Karpas-422 (cell line): Measurements from ENCODE around the gene NHERF2. TPM values are rescaled to one million over a fixed set of nuclear protein-coding genes. Genes with fewer than 3 reads are reported as not detected.

Experiments
- DNase-seq: peaks from one replicate; pipeline ENCODE4 v3.0.0-alpha.2; 2015
- H2AFZ ChIP-seq: fragments of 200-600 bp; sonication (generic); 2 replicates; pipeline ENCODE4 v1.6.1; 2014; ENCODE audit warnings: antibody characterized with exemption, low read length, mixed read lengths
- H3K27ac ChIP-seq: fragments of 200-600 bp; sonication (generic); 2 replicates; pipeline ENCODE4 v1.5.1; 2014; ENCODE audit warnings: mild to moderate bottlenecking, low read length, moderate library complexity
- H3K27me3 ChIP-seq: fragments of 200-600 bp; sonication (generic); 2 replicates; pipeline ENCODE4 v1.6.1; 2014; ENCODE audit warnings: low read length, mixed read lengths
- H3K36me3 ChIP-seq: fragments of 200-600 bp; sonication (generic); 2 replicates; pipeline ENCODE4 v1.6.1; 2014; ENCODE audit warnings: low read length, mixed read lengths; ENCODE audit not compliant: insufficient read depth
- H3K4me1 ChIP-seq: fragments of 200-600 bp; sonication (generic); 2 replicates; pipeline ENCODE4 v1.6.1; 2014; ENCODE audit warnings: mild to moderate bottlenecking, low read length, mixed read lengths
- H3K4me2 ChIP-seq: fragments of 200-600 bp; sonication (generic); 2 replicates; pipeline ENCODE4 v1.6.1; 2014; ENCODE audit warnings: low read length, low read depth, mild to moderate bottlenecking; ENCODE audit not compliant: poor library complexity, severe bottlenecking
- H3K4me3 ChIP-seq: fragments of 200-600 bp; sonication (generic); 2 replicates; pipeline ENCODE4 v1.5.1; 2014; ENCODE audit warnings: mild to moderate bottlenecking, antibody characterized with exemption, low read length, mixed read lengths
- H3K79me2 ChIP-seq: fragments of 200-600 bp; sonication (generic); 2 replicates; pipeline ENCODE4 v1.6.1; 2014; ENCODE audit warnings: mild to moderate bottlenecking, low read length, mixed read lengths
- H3K9ac ChIP-seq: fragments of 200-600 bp; sonication (generic); 2 replicates; pipeline ENCODE4 v1.6.0; 2014; ENCODE audit warnings: low read length
- H3K9me2 ChIP-seq: fragments of 200-600 bp; sonication (generic), shearing (Covaris generic); replicated peaks from 2 replicates; pipeline ENCODE4 v1.6.0; 2014; ENCODE audit warnings: mild to moderate bottlenecking, low read length, moderate library complexity; ENCODE audit not compliant: insufficient read depth
- H3K9me3 ChIP-seq: fragments of 300-700, 200-600 bp; sonication (generic); 2 replicates; pipeline ENCODE4 v1.6.1; 2014; ENCODE audit warnings: low read length, mixed read lengths
- H4K20me1 ChIP-seq: fragments of 200-600 bp; sonication (generic); 2 replicates; pipeline ENCODE4 v1.6.1; 2014; ENCODE audit warnings: mild to moderate bottlenecking, antibody characterized with exemption, low read length, low read depth; ENCODE audit not compliant: insufficient read depth
- total RNA-seq: library from RNA; depleted of rRNA; stranded (reverse); fragments of >200 nt; shearing (Covaris generic); gene quantifications from 2 replicates; pipeline ENCODE4 v1.2.3, GENCODE V29; 2014; ENCODE audit warnings: low replicate concordance

Gene NHERF2
- total RNA-seq, 1 experiment from 2014 or later, result not detected

- no peaks in the 10 kb centered on the region for H3K9me3 ChIP-seq
- H3K9me2 ChIP-seq, result no peaks in the 10 kb centered on the region
- no peaks in the 10 kb centered on the region; the same call in 1 of the 2 replicates for H3K36me3 ChIP-seq
- no peak overlapping the region for H3K4me2 ChIP-seq
- no peak overlapping the region for H3K9ac ChIP-seq
- H4K20me1 ChIP-seq, result no peaks in the 10 kb centered on the region
- peaks cover 21% of the 10 kb centered on the region for H3K4me1 ChIP-seq
- DNase-seq, result no peak
- no peak overlapping the region for H2AFZ ChIP-seq
- no peaks in the 10 kb centered on the region for H3K79me2 ChIP-seq
- H3K4me3 ChIP-seq, result no peak overlapping the region
- no peaks in the 10 kb centered on the region for H3K27me3 ChIP-seq
- no peak overlapping the region for H3K27ac ChIP-seq
Measured at GRCh38 chr16:1993731-1994131, 33.0 kb upstream of the NHERF2 start.

GRCh38 chr16:1997494-1998359 is 29.0 kb upstream of the NHERF2 start:
- no peak overlapping the region for H2AFZ ChIP-seq
- no peaks in the 10 kb centered on the region for H3K27me3 ChIP-seq
- peaks cover under 1% of the 10 kb centered on the region; the same call in 1 of the 2 replicates for H3K79me2 ChIP-seq
- H3K27ac ChIP-seq, result no peak overlapping the region
- H3K9me2 ChIP-seq, result no peaks in the 10 kb centered on the region
- H3K4me2 ChIP-seq, result no peak overlapping the region
- DNase-seq, result no peak
- no peak overlapping the region for H3K9ac ChIP-seq
- H3K36me3 ChIP-seq, result peaks cover 7% of the 10 kb centered on the region
- H3K9me3 ChIP-seq, result no peaks in the 10 kb centered on the region
- no peak overlapping the region for H3K4me3 ChIP-seq
- no peaks in the 10 kb centered on the region for H3K4me1 ChIP-seq
- peaks cover 10% of the 10 kb centered on the region; the same call in 1 of the 2 replicates for H4K20me1 ChIP-seq

- H3K9me3 ChIP-seq, result no peaks in the 10 kb centered on the region
- H3K9me2 ChIP-seq, result no peaks in the 10 kb centered on the region
- H3K4me3 ChIP-seq, result no peak overlapping the region
- no peak for DNase-seq
- H3K4me2 ChIP-seq, result no peak overlapping the region
- no peaks in the 10 kb centered on the region for H3K27me3 ChIP-seq
- peaks cover 11% of the 10 kb centered on the region for H3K36me3 ChIP-seq
- H2AFZ ChIP-seq, result no peak overlapping the region
- peaks cover 17% of the 10 kb centered on the region for H4K20me1 ChIP-seq
- H3K27ac ChIP-seq, result no peak overlapping the region
- no peaks in the 10 kb centered on the region for H3K4me1 ChIP-seq
- H3K79me2 ChIP-seq, result peaks cover 7% of the 10 kb centered on the region
- no peak overlapping the region for H3K9ac ChIP-seq
Measured at GRCh38 chr16:1998360-1998835, 28.3 kb upstream of the NHERF2 start.

- no peak for DNase-seq
- H3K9ac ChIP-seq, result no peak overlapping the region
- H4K20me1 ChIP-seq, result peaks cover 22% of the 10 kb centered on the region
- no peak overlapping the region for H3K4me3 ChIP-seq
- peaks cover 11% of the 10 kb centered on the region for H3K79me2 ChIP-seq
- peaks cover 14% of the 10 kb centered on the region for H3K36me3 ChIP-seq
- H3K4me1 ChIP-seq, result peaks cover 2% of the 10 kb centered on the region
- no peak overlapping the region for H3K4me2 ChIP-seq
- no peak overlapping the region for H3K27ac ChIP-seq
- no peak overlapping the region for H2AFZ ChIP-seq
- no peaks in the 10 kb centered on the region for H3K9me2 ChIP-seq
- H3K27me3 ChIP-seq, result no peaks in the 10 kb centered on the region
- H3K9me3 ChIP-seq, result no peaks in the 10 kb centered on the region
Measured at GRCh38 chr16:1998852-1999801, 27.6 kb upstream of the NHERF2 start.

- H4K20me1 ChIP-seq, result peaks cover 31% of the 10 kb centered on the region
- H3K4me3 ChIP-seq, result no peak overlapping the region
- no peak overlapping the region for H3K4me2 ChIP-seq
- peaks cover 9% of the 10 kb centered on the region for H3K4me1 ChIP-seq
- peaks cover 18% of the 10 kb centered on the region for H3K79me2 ChIP-seq
- H3K36me3 ChIP-seq, result peaks cover 14% of the 10 kb centered on the region
- no peak overlapping the region for H2AFZ ChIP-seq
- no peak for DNase-seq
- no peak overlapping the region for H3K27ac ChIP-seq
- H3K27me3 ChIP-seq, result no peaks in the 10 kb centered on the region
- no peaks in the 10 kb centered on the region for H3K9me3 ChIP-seq
- no peak overlapping the region for H3K9ac ChIP-seq
- H3K9me2 ChIP-seq, result no peaks in the 10 kb centered on the region
Measured at GRCh38 chr16:1999866-2000514, 26.7 kb upstream of the NHERF2 start.

- Histone ChIP-seq H3K9me3 (no peaks in the 10 kb centered on the region), H3K79me2 (peaks cover 28% of the 10 kb centered on the region), H3K9ac (no peak overlapping the region), H2AFZ (no peak overlapping the region), H3K27me3 (no peaks in the 10 kb centered on the region), H3K36me3 (peaks cover 14% of the 10 kb centered on the region), H3K9me2 (no peaks in the 10 kb centered on the region), H3K4me2 (no peak overlapping the region), H3K4me1 (peaks cover 19% of the 10 kb centered on the region), H4K20me1 (peaks cover 40% of the 10 kb centered on the region), H3K4me3 (no peak overlapping the region), H3K27ac (no peak overlapping the region)
- no peak for DNase-seq
Measured at GRCh38 chr16:2001035-2001434, 25.7 kb upstream of the NHERF2 start.

GRCh38 chr16:2001456-2002355 is 25.0 kb upstream of the NHERF2 start:
- Histone ChIP-seq H3K9me3 (no peaks in the 10 kb centered on the region), H3K27ac (no peak overlapping the region), H3K36me3 (peaks cover 14% of the 10 kb centered on the region), H2AFZ (no peak overlapping the region), H3K4me3 (no peak overlapping the region), H3K79me2 (peaks cover 35% of the 10 kb centered on the region), H4K20me1 (peaks cover 47% of the 10 kb centered on the region), H3K4me2 (no peak overlapping the region), H3K4me1 (peaks cover 26% of the 10 kb centered on the region), H3K9ac (no peak overlapping the region), H3K9me2 (no peaks in the 10 kb centered on the region), H3K27me3 (no peaks in the 10 kb centered on the region)
- DNase-seq, result no peak
